Esophagus squamous epithelium (tissue), 4 donors: Measurements from ENCODE around the gene INSR.

Experiments used
- POLR2A ChIP-seq, 4 donors: fragments of 450-650 bp; IDR thresholded peaks; one replicate each; pipeline ENCODE4 v1.6.1; 2017; ENCODE audit warnings: antibody characterized with exemption in 4 of 4, mild to moderate bottlenecking in 4 of 4, moderate library complexity in 3 of 4
- TF ChIP-seq, protein P1 (sequence below), 6 experiments: fragments of 450-650 bp in 4 of 6; fragments of 200-600 bp in 2 of 6; sonication (generic) in 2 of 6; IDR thresholded peaks; one replicate each; pipeline ENCODE4 v1.5.1; 2016 to 2019; ENCODE audit warnings: antibody characterized with exemption in 6 of 6, mild to moderate bottlenecking in 4 of 6, moderate library complexity in 4 of 6

DNA sequence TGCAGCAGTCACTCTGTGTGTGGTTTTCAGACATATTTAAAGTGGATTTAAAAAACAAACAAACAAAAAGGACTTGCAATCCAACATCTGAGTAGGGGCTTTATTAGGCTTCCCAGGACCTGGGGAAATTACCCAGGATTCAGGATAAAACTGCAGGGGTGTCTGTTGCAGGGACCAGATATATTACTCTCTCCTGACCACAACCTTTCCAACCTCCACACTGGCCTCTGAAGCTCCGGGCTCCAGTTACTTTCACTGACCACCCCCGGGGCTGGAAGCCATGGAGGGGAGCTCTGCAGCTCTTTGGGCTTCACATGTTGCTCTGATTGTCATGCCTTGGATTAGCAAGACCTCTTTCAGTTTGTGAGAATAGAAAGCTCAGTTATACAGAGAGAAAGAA lies 75.2 kb downstream of the INSR start:
- TF ChIP-seq, protein P1, sequence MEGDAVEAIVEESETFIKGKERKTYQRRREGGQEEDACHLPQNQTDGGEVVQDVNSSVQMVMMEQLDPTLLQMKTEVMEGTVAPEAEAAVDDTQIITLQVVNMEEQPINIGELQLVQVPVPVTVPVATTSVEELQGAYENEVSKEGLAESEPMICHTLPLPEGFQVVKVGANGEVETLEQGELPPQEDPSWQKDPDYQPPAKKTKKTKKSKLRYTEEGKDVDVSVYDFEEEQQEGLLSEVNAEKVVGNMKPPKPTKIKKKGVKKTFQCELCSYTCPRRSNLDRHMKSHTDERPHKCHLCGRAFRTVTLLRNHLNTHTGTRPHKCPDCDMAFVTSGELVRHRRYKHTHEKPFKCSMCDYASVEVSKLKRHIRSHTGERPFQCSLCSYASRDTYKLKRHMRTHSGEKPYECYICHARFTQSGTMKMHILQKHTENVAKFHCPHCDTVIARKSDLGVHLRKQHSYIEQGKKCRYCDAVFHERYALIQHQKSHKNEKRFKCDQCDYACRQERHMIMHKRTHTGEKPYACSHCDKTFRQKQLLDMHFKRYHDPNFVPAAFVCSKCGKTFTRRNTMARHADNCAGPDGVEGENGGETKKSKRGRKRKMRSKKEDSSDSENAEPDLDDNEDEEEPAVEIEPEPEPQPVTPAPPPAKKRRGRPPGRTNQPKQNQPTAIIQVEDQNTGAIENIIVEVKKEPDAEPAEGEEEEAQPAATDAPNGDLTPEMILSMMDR (IDR thresholded peaks at IDR 0.05), result no peak
- no peak for TF ChIP-seq POLR2A (IDR thresholded peaks at IDR 0.05)
